Measurements from ENCODE around the gene WDFY3. TPM values are rescaled to one million over a fixed set of nuclear protein-coding genes. Genes with fewer than 3 reads are reported as not detected.

The WDFY3 gene
- total and polyA plus RNA-seq, 2 donors (not counting 1 experiment from before 2014, with no cell fraction given): 0.05 to 0.36 TPM

DNA sequence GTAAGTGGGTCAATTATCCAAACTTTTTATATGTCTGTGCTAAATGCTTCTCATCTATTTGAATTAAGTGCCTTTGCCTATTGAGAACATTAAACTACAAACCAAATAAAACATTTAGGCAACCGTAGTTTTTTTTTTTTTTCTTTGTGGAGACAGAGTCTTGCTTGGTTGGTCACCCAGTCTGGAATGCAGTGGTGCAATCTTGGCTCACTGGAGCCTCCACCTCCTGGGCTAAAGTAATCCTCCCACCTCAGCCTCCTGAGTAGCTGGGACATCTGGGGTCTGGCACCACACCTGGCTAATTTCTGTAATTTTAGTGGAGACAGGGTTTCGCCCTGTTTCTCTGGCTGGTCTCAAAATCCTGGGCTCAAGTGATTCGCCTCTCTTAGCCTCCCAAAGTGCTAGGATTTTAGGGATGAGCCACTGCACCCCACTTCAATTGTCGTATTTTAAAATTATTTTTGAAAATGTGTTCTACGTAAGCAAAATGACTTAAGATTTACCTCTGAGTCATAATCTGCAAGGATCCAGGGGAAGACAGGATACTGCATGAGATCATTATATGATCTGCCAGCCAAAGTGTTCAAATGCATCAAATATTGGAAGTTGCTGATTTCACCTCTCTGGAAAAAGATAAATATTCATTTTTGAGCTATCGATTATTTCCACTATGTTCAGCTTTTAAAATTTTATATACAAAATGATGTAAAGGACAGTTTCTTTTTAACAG is 257.9 kb downstream of the WDFY3 start:
- CTCF ChIA-PET: no interaction called here
- intact Hi-C loops (cut with micrococcal nuclease): no loop called here
- Mint-ChIP-seq H3K27ac (no peak overlapping the region), H3K27me3 (peaks cover 5% of the 10 kb centered on the region), H3K4me1 (no peaks in the 10 kb centered on the region), H3K4me3 (no peak overlapping the region), H3K9me3 (ENCODE audit: insufficient read depth) (no peaks in the 10 kb centered on the region)
- Histone ChIP-seq H3K9ac (ENCODE audit: low read length) (no peak overlapping the region), H3K36me3 (replicated peaks in 1 of 2; ENCODE audit: control extremely low read depth in 1 of 2, control insufficient read depth in 1 of 2, extremely low read depth in 1 of 2, insufficient read depth in 2 of 2, low read length in 1 of 2) (peaks cover 0 to 3% of the 10 kb centered on the region in 2 experiments), H4K20me1 (ENCODE audit: control insufficient read depth, insufficient read depth, low read length, poor library complexity, severe bottlenecking) (no peaks in the 10 kb centered on the region), H3K4me1 (ENCODE audit: control insufficient read depth in 2 of 2, insufficient read depth in 2 of 2, low read length in 2 of 2) (no peaks in the 10 kb centered on the region), H3K79me2 (ENCODE audit: control insufficient read depth, insufficient read depth, low read length) (no peaks in the 10 kb centered on the region), H3K27me3 (replicated peaks in 1 of 4; ENCODE audit: control extremely low read depth in 1 of 4, control insufficient read depth in 3 of 4, insufficient read depth in 4 of 4, low read length in 3 of 4) (no peaks in the 10 kb centered on the region), H2AFZ (ENCODE audit: insufficient read depth, low read depth, low read length, poor library complexity, severe bottlenecking) (no peak overlapping the region), H3K9me3 (ENCODE audit: control extremely low read depth in 1 of 3, control insufficient read depth in 2 of 3, insufficient read depth in 1 of 3, low read length in 2 of 3) (peaks cover 0 to 1% (median 0%) of the 10 kb centered on the region in 3 donors), H3K4me3 (ENCODE audit: control extremely low read depth in 1 of 5, extremely low read depth in 1 of 5, insufficient read depth in 1 of 5, low read depth in 2 of 5, low read length in 4 of 5) (no peak overlapping the region), H3K4me2 (replicated peaks; ENCODE audit: low read depth, low read length, poor library complexity, severe bottlenecking) (no peak overlapping the region), H3K27ac (ENCODE audit: low read length in 2 of 2) (no peak overlapping the region)
- no peak for ATAC-seq (ENCODE audit: low read depth)
- WGBS (ENCODE audit: insufficient coverage): 83% methylated on average over 2 of the region's 6 CpGs
- no peak for TF ChIP-seq EZH2 (IDR thresholded peaks at IDR 0.05; ENCODE audit: borderline replicate concordance, insufficient read depth, low read depth, low read length, poor library complexity, severe bottlenecking)
- TF ChIP-seq, protein P1, sequence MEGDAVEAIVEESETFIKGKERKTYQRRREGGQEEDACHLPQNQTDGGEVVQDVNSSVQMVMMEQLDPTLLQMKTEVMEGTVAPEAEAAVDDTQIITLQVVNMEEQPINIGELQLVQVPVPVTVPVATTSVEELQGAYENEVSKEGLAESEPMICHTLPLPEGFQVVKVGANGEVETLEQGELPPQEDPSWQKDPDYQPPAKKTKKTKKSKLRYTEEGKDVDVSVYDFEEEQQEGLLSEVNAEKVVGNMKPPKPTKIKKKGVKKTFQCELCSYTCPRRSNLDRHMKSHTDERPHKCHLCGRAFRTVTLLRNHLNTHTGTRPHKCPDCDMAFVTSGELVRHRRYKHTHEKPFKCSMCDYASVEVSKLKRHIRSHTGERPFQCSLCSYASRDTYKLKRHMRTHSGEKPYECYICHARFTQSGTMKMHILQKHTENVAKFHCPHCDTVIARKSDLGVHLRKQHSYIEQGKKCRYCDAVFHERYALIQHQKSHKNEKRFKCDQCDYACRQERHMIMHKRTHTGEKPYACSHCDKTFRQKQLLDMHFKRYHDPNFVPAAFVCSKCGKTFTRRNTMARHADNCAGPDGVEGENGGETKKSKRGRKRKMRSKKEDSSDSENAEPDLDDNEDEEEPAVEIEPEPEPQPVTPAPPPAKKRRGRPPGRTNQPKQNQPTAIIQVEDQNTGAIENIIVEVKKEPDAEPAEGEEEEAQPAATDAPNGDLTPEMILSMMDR (IDR thresholded peaks at IDR 0.05): no peak
- no peak for DNase-seq
- POLR2A ChIA-PET: no interaction called here

DNA sequence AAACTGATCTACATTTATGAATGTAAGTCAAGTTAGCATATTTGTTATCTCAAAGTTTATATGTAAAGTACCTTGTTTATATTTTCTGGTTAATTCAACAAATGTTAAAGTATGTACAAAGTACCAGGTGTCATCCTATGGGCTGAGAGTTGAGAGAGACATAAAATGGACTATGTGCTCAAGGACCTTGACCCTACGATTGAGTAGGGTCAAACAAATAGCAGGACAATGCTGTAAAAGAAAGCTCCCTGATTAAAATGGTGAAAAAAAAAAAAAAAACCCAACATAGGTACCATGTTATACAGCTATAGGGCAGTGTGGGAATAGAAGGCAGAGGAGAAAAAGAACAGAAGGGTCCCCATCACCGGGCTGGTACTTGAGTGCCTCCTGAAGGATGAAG is 260.2 kb downstream of the WDFY3 start:
- Histone ChIP-seq H3K27ac (ENCODE audit: low read length in 2 of 2) (no peak overlapping the region), H3K4me1 (ENCODE audit: control insufficient read depth in 2 of 2, insufficient read depth in 2 of 2, low read length in 2 of 2) (no peaks in the 10 kb centered on the region), H4K20me1 (ENCODE audit: control insufficient read depth, insufficient read depth, low read length, poor library complexity, severe bottlenecking) (no peaks in the 10 kb centered on the region), H3K4me3 (ENCODE audit: control extremely low read depth in 1 of 5, extremely low read depth in 1 of 5, insufficient read depth in 1 of 5, low read depth in 2 of 5, low read length in 4 of 5) (no peak overlapping the region), H3K36me3 (replicated peaks in 1 of 2; ENCODE audit: control extremely low read depth in 1 of 2, control insufficient read depth in 1 of 2, extremely low read depth in 1 of 2, insufficient read depth in 2 of 2, low read length in 1 of 2) (peaks cover 0 to 3% of the 10 kb centered on the region in 2 experiments), H3K9ac (ENCODE audit: low read length) (no peak overlapping the region), H3K79me2 (ENCODE audit: control insufficient read depth, insufficient read depth, low read length) (no peaks in the 10 kb centered on the region), H3K27me3 (replicated peaks in 1 of 4; ENCODE audit: control extremely low read depth in 1 of 4, control insufficient read depth in 3 of 4, insufficient read depth in 4 of 4, low read length in 3 of 4) (no peaks in the 10 kb centered on the region), H3K4me2 (replicated peaks; ENCODE audit: low read depth, low read length, poor library complexity, severe bottlenecking) (no peak overlapping the region), H2AFZ (ENCODE audit: insufficient read depth, low read depth, low read length, poor library complexity, severe bottlenecking) (no peak overlapping the region), H3K9me3 (ENCODE audit: control extremely low read depth in 1 of 3, control insufficient read depth in 2 of 3, insufficient read depth in 1 of 3, low read length in 2 of 3) (peaks cover 0 to 1% (median 0%) of the 10 kb centered on the region in 3 donors)
- DNase-seq (no peak), ATAC-seq (ENCODE audit: low read depth) (no peak)
- Mint-ChIP-seq H3K9me3 (ENCODE audit: insufficient read depth) (no peaks in the 10 kb centered on the region), H3K4me3 (no peak overlapping the region), H3K4me1 (no peaks in the 10 kb centered on the region), H3K27ac (no peak overlapping the region), H3K27me3 (peaks cover 8% of the 10 kb centered on the region)
- 100% methylated on average over 1 of the region's 2 CpGs for WGBS (ENCODE audit: insufficient coverage)
- ChIA-PET CTCF (no interaction called here), POLR2A (no interaction called here)
- intact Hi-C loops (cut with micrococcal nuclease): no loop called here
- TF ChIP-seq, protein P1 (IDR thresholded peaks at IDR 0.05): no peak
- TF ChIP-seq EZH2 (IDR thresholded peaks at IDR 0.05; ENCODE audit: borderline replicate concordance, insufficient read depth, low read depth, low read length, poor library complexity, severe bottlenecking): no peak

All from B cell (primary cell).